BE2C (cell line): Measurements from ENCODE around the gene TANC1.

Source experiments
- DNase-seq: peaks from one replicate; pipeline ENCODE4 v3.0.0-alpha.2; 2020
- H3K27me3 ChIP-seq: fragments of 250-450 bp; sonication (Bioruptor Pico); 2 replicates; pipeline ENCODE4 v1.5.1; 2020; ENCODE audit warnings: mild to moderate bottlenecking
- H3K36me3 ChIP-seq: fragments of 250-450 bp; sonication (Bioruptor Pico); 2 replicates; pipeline ENCODE4 v1.5.1; 2020; ENCODE audit warnings: mild to moderate bottlenecking
- H3K4me1 ChIP-seq: fragments of 250-450 bp; sonication (Bioruptor Pico); 2 replicates; pipeline ENCODE4 v1.5.1; 2020
- H3K4me3 ChIP-seq: 2 replicates; pipeline ENCODE4 v1.5.1; 2011; ENCODE audit warnings: low read depth, low read length
- H3K9me3 ChIP-seq: fragments of 250-450 bp; sonication (Bioruptor Pico); 2 replicates; pipeline ENCODE4 v1.5.1; 2020
- TF ChIP-seq, protein P1 (sequence below): IDR thresholded peaks from 2 replicates; pipeline ENCODE4 v1.5.1; 2012; ENCODE audit warnings: mild to moderate bottlenecking, low read depth, low read length

Gene TANC1

DNA sequence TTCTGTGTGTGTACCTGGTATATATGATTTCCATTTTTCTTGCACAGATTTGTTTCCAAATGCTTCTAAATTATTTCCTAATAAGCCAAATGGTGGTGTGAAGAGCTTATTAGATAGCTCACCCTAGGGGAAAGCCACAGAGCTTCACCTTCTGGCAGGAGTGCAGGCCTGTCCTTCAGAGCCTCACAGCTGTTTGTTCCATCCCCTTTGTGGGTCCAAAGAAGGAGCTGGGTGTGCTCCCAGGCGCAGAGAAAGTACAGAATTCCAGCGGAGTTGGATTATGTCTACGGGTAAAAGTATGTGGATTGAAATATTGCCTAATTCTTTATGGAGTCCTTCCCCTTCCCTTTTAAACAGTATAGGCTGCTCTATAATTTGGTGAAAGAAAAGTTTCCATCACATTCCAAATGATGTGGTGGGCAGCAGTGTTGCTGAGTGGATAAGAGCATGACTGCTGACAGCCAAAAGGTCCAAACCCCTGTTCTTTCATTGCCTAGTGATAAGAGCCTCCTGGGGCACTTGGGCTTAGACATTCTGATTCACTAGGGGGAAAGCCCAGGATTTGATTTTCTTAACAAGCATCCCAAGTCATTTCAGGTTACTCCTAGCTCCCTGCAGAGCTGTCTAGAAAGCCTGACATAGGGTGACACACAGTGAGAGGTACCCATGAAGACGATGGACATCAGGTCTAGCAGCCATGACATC lies 231.5 kb downstream of the TANC1 start:
- H3K9me3 ChIP-seq: no peaks in the 10 kb centered on the region
- H3K4me3 ChIP-seq: no peak overlapping the region
- H3K36me3 ChIP-seq: no peaks in the 10 kb centered on the region
- TF ChIP-seq, protein P1, sequence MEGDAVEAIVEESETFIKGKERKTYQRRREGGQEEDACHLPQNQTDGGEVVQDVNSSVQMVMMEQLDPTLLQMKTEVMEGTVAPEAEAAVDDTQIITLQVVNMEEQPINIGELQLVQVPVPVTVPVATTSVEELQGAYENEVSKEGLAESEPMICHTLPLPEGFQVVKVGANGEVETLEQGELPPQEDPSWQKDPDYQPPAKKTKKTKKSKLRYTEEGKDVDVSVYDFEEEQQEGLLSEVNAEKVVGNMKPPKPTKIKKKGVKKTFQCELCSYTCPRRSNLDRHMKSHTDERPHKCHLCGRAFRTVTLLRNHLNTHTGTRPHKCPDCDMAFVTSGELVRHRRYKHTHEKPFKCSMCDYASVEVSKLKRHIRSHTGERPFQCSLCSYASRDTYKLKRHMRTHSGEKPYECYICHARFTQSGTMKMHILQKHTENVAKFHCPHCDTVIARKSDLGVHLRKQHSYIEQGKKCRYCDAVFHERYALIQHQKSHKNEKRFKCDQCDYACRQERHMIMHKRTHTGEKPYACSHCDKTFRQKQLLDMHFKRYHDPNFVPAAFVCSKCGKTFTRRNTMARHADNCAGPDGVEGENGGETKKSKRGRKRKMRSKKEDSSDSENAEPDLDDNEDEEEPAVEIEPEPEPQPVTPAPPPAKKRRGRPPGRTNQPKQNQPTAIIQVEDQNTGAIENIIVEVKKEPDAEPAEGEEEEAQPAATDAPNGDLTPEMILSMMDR: no peak
- H3K27me3 ChIP-seq: no peaks in the 10 kb centered on the region
- H3K4me1 ChIP-seq: no peaks in the 10 kb centered on the region
- no peak for DNase-seq

- no peaks in the 10 kb centered on the region for H3K4me1 ChIP-seq
- H3K9me3 ChIP-seq: no peaks in the 10 kb centered on the region
- DNase-seq: no peak
- H3K36me3 ChIP-seq: no peaks in the 10 kb centered on the region
- H3K4me3 ChIP-seq: no peak overlapping the region
- TF ChIP-seq, protein P1: no peak
- no peaks in the 10 kb centered on the region for H3K27me3 ChIP-seq
Measured at GRCh38 chr2:159200498-159200897, 232.1 kb downstream of the TANC1 start.

DNA sequence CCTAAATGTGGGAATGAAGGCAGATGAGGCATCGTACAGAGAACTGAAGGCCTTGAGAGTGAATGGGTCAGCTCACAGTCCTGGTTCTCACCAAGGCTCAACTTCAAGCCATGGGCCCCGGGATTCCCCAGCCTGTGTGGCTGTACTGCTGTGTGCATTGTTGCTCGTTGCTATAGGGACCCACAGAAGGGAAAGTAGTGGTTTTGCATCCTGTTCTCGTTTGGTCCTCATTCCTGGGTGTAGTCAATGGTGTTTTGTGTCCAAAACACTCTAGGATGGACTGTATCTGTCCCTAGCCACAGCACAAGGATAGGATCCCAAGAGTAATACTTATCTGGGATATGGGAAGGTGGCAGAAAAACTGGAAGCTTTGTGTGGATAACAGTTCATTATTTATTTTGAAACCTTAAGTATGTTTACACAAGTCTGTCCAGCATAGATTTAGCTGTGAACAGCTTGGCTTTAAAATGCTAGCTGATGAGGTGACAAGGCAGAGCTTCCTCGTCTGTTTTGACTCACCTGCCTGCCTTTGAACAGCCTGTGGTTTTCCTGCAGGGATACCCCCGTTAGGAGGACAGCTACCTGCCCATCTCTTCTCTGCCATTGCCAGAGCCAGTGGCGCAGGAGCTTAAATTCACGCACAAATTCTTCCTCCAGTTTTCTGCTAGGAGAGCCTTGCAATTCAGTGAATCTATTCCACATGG lies 233.1 kb downstream of the TANC1 start:
- no peak overlapping the region for H3K4me3 ChIP-seq
- H3K9me3 ChIP-seq: no peaks in the 10 kb centered on the region
- H3K36me3 ChIP-seq: no peaks in the 10 kb centered on the region
- no peaks in the 10 kb centered on the region for H3K4me1 ChIP-seq
- DNase-seq: no peak
- TF ChIP-seq, protein P1: no peak
- no peaks in the 10 kb centered on the region for H3K27me3 ChIP-seq

DNA sequence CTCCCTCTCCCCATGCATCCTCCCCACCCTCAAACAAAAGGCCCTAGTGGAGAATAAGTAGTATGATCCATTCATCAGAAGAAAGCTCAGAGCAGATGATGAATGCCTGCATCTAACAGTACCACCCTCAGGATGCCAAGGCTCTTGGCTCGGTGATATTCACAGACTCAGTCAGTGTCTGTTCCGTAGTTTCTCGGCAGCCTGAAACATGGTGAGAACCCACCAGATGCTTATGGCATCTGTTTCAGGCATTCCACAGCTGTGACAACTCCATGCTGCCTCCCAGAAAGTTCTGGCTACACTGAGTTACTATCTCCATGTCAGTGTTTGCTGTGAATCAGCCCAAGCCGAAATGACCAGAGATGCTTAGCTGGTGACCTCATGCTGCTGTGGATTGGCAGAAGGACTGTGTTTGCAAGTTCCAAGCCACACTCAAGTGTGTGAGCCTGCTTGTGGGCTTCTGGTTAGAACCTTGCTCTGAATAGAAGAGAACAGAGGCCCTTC lies 234.2 kb downstream of the TANC1 start:
- Histone ChIP-seq H3K4me1 (no peaks in the 10 kb centered on the region), H3K9me3 (no peaks in the 10 kb centered on the region), H3K4me3 (no peak overlapping the region), H3K27me3 (no peaks in the 10 kb centered on the region), H3K36me3 (no peaks in the 10 kb centered on the region)
- DNase-seq: no peak
- TF ChIP-seq, protein P1: no peak

DNA sequence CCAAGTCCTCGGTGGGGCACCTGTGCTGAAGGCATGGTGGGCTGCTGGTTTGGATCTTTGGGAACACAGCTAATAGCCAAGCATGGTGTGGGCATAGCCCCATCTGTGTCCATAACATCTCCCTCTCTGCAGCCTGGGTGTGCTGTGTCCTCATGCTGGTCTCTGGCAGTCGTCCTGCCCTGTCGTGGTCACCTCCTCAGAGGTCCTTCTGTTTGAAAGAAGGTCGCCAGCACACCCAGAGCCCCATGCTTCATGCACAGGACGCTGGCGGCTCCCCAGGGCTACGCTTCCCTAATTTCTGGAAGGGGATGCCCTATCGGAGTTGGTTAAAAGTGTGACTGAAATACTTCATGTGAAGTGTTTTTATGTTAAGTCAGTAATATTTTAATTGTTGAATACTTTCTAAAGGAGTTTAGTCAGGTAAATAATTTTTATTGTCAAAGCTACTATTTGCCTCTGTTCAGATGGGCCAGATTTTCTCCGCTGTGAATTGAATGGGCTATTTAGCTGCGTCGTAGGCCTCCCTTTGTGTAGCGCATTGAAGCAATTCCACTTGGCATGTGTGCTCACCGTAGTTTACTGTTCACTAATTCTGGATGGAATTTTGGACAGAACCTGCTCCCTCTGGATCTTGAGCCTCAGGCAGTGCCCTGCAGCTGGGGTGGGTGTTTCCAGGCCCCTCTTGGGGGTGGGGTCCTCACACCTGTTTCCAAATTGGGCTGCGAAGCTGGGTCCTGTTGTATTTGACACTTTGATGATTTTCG lies 236.1 kb downstream of the TANC1 start:
- TF ChIP-seq, protein P1: no peak
- H3K9me3 ChIP-seq: no peaks in the 10 kb centered on the region
- DNase-seq: no peak
- no peaks in the 10 kb centered on the region for H3K27me3 ChIP-seq
- H3K4me1 ChIP-seq: no peaks in the 10 kb centered on the region
- H3K4me3 ChIP-seq: no peak overlapping the region
- H3K36me3 ChIP-seq: no peaks in the 10 kb centered on the region
